Measurements from ENCODE around the gene SH3D19.
"Not testable (repeated sequence)": the region's sequence is repeated elsewhere in the genome, so short reads cannot be mapped to it uniquely, and the experiment has no call there.

The SH3D19 gene

DNA sequence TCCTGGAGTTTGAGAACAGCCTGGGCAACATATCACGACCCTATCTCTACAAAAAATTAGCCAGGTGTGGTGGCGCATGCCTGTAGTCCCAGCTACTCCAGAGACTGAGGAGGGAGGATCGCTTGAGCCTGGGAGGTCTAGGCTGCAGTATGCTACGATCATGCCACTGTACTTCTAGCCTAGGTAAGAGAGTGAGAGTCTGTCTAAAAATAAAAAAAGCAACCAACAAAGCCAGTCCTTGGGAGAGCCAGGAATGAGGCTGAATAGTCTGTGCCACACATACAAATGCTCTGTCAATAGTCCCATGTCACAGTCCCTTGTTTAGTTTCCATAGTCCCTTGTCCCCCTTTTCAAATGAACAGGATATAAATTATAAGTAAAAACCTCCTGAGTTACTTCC lies 67.7 kb downstream of the SH3D19 start:
- Histone ChIP-seq H3K36me3 (ENCODE audit: control insufficient read depth in 1 of 2, insufficient read depth in 2 of 2, low read length in 2 of 2) (peaks cover 0 to 4% of the 10 kb centered on the region in 2 donors), H3K9me3 (ENCODE audit: control insufficient read depth in 1 of 2, low read length in 2 of 2) (no peaks in the 10 kb centered on the region), H3K27ac (ENCODE audit: low read depth, low read length) (no peak overlapping the region), H3K4me3 (ENCODE audit: low read depth in 1 of 2, low read length in 2 of 2) (no peak overlapping the region), H3K27me3 (ENCODE audit: control insufficient read depth in 1 of 2, insufficient read depth in 2 of 2, low read length in 2 of 2) (no peaks in the 10 kb centered on the region), H3K4me1 (ENCODE audit: control insufficient read depth in 1 of 2, insufficient read depth in 2 of 2, low read length in 2 of 2) (no peaks in the 10 kb centered on the region), H3K9ac (ENCODE audit: low read depth in 1 of 2, low read length in 2 of 2) (no peak overlapping the region)

GRCh38 chr4:151256134-151256533 lies 69.3 kb downstream of the SH3D19 start:
- Histone ChIP-seq H3K4me3 (ENCODE audit: low read depth in 1 of 2, low read length in 2 of 2) (no peak overlapping the region), H3K36me3 (ENCODE audit: control insufficient read depth in 1 of 2, insufficient read depth in 2 of 2, low read length in 2 of 2) (peaks cover 0 to 4% of the 10 kb centered on the region in 2 donors), H3K27me3 (ENCODE audit: control insufficient read depth in 1 of 2, insufficient read depth in 2 of 2, low read length in 2 of 2) (no peaks in the 10 kb centered on the region), H3K27ac (ENCODE audit: low read depth, low read length) (no peak overlapping the region), H3K9ac (ENCODE audit: low read depth in 1 of 2, low read length in 2 of 2) (no peak overlapping the region), H3K4me1 (ENCODE audit: control insufficient read depth in 1 of 2, insufficient read depth in 2 of 2, low read length in 2 of 2) (no peaks in the 10 kb centered on the region), H3K9me3 (ENCODE audit: control insufficient read depth in 1 of 2, low read length in 2 of 2) (no peaks in the 10 kb centered on the region)

DNA sequence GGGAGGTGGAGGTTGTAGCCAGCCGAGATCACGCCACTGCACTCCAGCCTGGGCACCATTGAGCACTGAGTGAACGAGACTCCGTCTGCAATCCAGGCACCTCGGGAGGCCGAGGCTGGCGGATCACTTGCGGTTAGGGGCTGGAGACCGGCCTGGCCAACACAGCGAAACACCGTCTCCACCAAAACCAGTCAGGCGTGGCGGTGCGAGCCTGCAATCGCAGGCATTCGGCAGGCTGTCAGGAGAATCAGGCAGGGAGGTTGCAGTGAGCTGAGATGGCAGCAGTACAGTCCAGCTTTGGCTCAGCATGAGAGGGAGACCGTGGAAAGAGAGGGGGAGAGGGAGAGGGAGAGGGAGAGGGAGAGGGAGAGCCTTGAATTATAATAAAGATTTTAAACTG lies 69.7 kb downstream of the SH3D19 start:
- not testable (repeated sequence) for H3K27me3 ChIP-seq (ENCODE audit: control insufficient read depth in 1 of 2, insufficient read depth in 2 of 2, low read length in 2 of 2); H3K27ac ChIP-seq (ENCODE audit: low read depth, low read length); H3K36me3 ChIP-seq (ENCODE audit: control insufficient read depth in 1 of 2, insufficient read depth in 2 of 2, low read length in 2 of 2); H3K9ac ChIP-seq (ENCODE audit: low read depth in 1 of 2, low read length in 2 of 2); H3K4me1 ChIP-seq (ENCODE audit: control insufficient read depth in 1 of 2, insufficient read depth in 2 of 2, low read length in 2 of 2); H3K4me3 ChIP-seq (ENCODE audit: low read depth in 1 of 2, low read length in 2 of 2); H3K9me3 ChIP-seq (ENCODE audit: control insufficient read depth in 1 of 2, low read length in 2 of 2)

DNA sequence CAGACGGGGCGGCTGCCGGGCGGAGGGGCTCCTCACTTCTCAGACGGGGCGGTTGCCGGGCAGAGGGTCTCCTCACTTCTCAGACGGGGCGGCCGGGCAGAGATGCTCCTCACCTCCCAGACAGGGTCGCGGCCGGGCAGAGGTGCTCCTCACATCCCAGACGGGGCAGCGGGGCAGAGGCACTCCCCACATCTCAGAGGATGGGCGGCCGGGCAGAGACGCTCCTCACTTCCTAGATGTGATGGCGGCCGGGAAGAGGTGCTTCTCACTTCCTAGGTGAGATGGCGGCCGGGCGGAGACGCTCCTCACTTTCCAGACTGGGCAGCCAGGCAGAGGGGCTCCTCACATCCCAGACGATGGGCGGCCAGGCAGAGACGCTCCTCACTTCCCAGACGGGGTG lies 70.2 kb downstream of the SH3D19 start:
- H3K27ac ChIP-seq (ENCODE audit: low read depth, low read length); H3K9ac ChIP-seq (ENCODE audit: low read depth in 1 of 2, low read length in 2 of 2); H3K36me3 ChIP-seq (ENCODE audit: control insufficient read depth in 1 of 2, insufficient read depth in 2 of 2, low read length in 2 of 2): not testable (repeated sequence)

GRCh38 chr4:151251603-151252304 lies 73.7 kb downstream of the SH3D19 start:
- no peaks in the 10 kb centered on the region for H3K36me3 ChIP-seq (ENCODE audit: control insufficient read depth in 1 of 2, insufficient read depth in 2 of 2, low read length in 2 of 2)
- no peaks in the 10 kb centered on the region for H3K27me3 ChIP-seq (ENCODE audit: control insufficient read depth in 1 of 2, insufficient read depth in 2 of 2, low read length in 2 of 2)
- H3K4me1 ChIP-seq (ENCODE audit: control insufficient read depth in 1 of 2, insufficient read depth in 2 of 2, low read length in 2 of 2): peaks cover 0 to 1% of the 10 kb centered on the region in 2 donors
- H3K9ac ChIP-seq (ENCODE audit: low read depth in 1 of 2, low read length in 2 of 2): no peak overlapping the region
- no peak overlapping the region for H3K27ac ChIP-seq (ENCODE audit: low read depth, low read length)
- H3K9me3 ChIP-seq (ENCODE audit: control insufficient read depth in 1 of 2, low read length in 2 of 2): no peaks in the 10 kb centered on the region
- no peak overlapping the region for H3K4me3 ChIP-seq (ENCODE audit: low read depth in 1 of 2, low read length in 2 of 2)

More for the DNA sequence above, 70.2 kb downstream of the SH3D19 start:
- not testable (repeated sequence) for H3K4me3 ChIP-seq (ENCODE audit: low read depth in 1 of 2, low read length in 2 of 2); H3K4me1 ChIP-seq (ENCODE audit: control insufficient read depth in 1 of 2, insufficient read depth in 2 of 2, low read length in 2 of 2); H3K9me3 ChIP-seq (ENCODE audit: control insufficient read depth in 1 of 2, low read length in 2 of 2); H3K27me3 ChIP-seq (ENCODE audit: control insufficient read depth in 1 of 2, insufficient read depth in 2 of 2, low read length in 2 of 2)

DNA sequence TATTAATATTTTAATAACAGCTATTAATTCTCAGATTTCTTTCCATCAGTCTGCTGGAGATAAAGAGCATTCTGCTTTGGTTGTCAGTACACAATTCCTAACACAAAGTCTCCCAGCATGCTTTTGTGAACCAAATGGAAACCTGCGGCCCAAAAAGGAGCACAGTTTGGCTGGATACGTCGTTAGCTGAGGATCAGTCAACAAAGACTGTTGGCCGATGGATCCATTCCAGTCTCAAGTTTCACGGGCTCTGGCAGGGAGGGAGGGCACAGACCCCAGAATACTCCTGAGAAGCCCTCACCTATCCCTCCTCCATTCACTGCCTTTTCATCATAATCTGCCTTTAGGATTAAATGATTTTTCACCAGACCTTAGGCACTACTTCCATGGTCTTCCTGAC lies 74.7 kb downstream of the SH3D19 start:
- Histone ChIP-seq H3K4me1 (ENCODE audit: control insufficient read depth in 1 of 2, insufficient read depth in 2 of 2, low read length in 2 of 2) (peaks cover 0 to 4% of the 10 kb centered on the region in 2 donors), H3K27ac (ENCODE audit: low read depth, low read length) (no peak overlapping the region), H3K36me3 (ENCODE audit: control insufficient read depth in 1 of 2, insufficient read depth in 2 of 2, low read length in 2 of 2) (no peaks in the 10 kb centered on the region), H3K4me3 (ENCODE audit: low read depth in 1 of 2, low read length in 2 of 2) (no peak overlapping the region), H3K9ac (ENCODE audit: low read depth in 1 of 2, low read length in 2 of 2) (no peak overlapping the region), H3K27me3 (ENCODE audit: control insufficient read depth in 1 of 2, insufficient read depth in 2 of 2, low read length in 2 of 2) (no peaks in the 10 kb centered on the region), H3K9me3 (ENCODE audit: control insufficient read depth in 1 of 2, low read length in 2 of 2) (no peaks in the 10 kb centered on the region)

DNA sequence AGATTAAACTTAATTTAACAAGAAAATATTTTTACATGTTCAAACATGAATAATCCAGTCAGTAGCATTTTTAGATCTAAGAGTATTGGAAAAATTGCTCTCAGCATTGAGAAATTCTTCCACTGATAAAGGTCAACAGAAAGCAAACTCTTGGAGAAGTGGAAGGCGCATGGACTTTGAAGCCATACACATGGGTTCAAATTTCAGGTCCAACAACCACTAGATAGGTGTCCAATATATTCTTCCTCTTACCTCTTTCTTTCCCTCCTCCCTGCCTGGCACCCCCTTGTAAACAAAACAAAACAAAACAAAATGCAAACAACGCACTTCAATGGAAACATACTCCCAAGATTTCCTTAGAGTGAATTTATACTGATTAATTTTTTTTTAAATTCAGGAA lies 76.9 kb downstream of the SH3D19 start:
- Histone ChIP-seq H3K4me1 (ENCODE audit: control insufficient read depth in 1 of 2, insufficient read depth in 2 of 2, low read length in 2 of 2) (peaks cover 0 to 4% of the 10 kb centered on the region in 2 donors), H3K9me3 (ENCODE audit: control insufficient read depth in 1 of 2, low read length in 2 of 2) (no peaks in the 10 kb centered on the region), H3K4me3 (ENCODE audit: low read depth in 1 of 2, low read length in 2 of 2) (no peak overlapping the region)

GRCh38 chr4:151247395-151247794 lies 78.0 kb downstream of the SH3D19 start:
- no peak overlapping the region for H3K27ac ChIP-seq (ENCODE audit: low read depth, low read length)
- no peaks in the 10 kb centered on the region for H3K9me3 ChIP-seq (ENCODE audit: control insufficient read depth in 1 of 2, low read length in 2 of 2)
- H3K36me3 ChIP-seq (ENCODE audit: control insufficient read depth in 1 of 2, insufficient read depth in 2 of 2, low read length in 2 of 2): no peaks in the 10 kb centered on the region
- H3K27me3 ChIP-seq (ENCODE audit: control insufficient read depth in 1 of 2, insufficient read depth in 2 of 2, low read length in 2 of 2): no peaks in the 10 kb centered on the region
- peaks cover 0 to 4% of the 10 kb centered on the region in 2 donors for H3K4me1 ChIP-seq (ENCODE audit: control insufficient read depth in 1 of 2, insufficient read depth in 2 of 2, low read length in 2 of 2)
- no peak overlapping the region for H3K4me3 ChIP-seq (ENCODE audit: low read depth in 1 of 2, low read length in 2 of 2)
- H3K9ac ChIP-seq (ENCODE audit: low read depth in 1 of 2, low read length in 2 of 2): no peak overlapping the region

More for the DNA sequence above, 76.9 kb downstream of the SH3D19 start:
- H3K27ac ChIP-seq (ENCODE audit: low read depth, low read length): no peak overlapping the region
- no peaks in the 10 kb centered on the region for H3K36me3 ChIP-seq (ENCODE audit: control insufficient read depth in 1 of 2, insufficient read depth in 2 of 2, low read length in 2 of 2)
- no peak overlapping the region for H3K9ac ChIP-seq (ENCODE audit: low read depth in 1 of 2, low read length in 2 of 2)
- H3K27me3 ChIP-seq (ENCODE audit: control insufficient read depth in 1 of 2, insufficient read depth in 2 of 2, low read length in 2 of 2): no peaks in the 10 kb centered on the region

GRCh38 chr4:151246742-151247141 lies 78.7 kb downstream of the SH3D19 start:
- Histone ChIP-seq H3K9me3 (ENCODE audit: control insufficient read depth in 1 of 2, low read length in 2 of 2) (no peaks in the 10 kb centered on the region), H3K36me3 (ENCODE audit: control insufficient read depth in 1 of 2, insufficient read depth in 2 of 2, low read length in 2 of 2) (no peaks in the 10 kb centered on the region), H3K4me3 (ENCODE audit: low read depth in 1 of 2, low read length in 2 of 2) (no peak overlapping the region), H3K4me1 (ENCODE audit: control insufficient read depth in 1 of 2, insufficient read depth in 2 of 2, low read length in 2 of 2) (peaks cover 0 to 4% of the 10 kb centered on the region in 2 donors), H3K27me3 (ENCODE audit: control insufficient read depth in 1 of 2, insufficient read depth in 2 of 2, low read length in 2 of 2) (no peaks in the 10 kb centered on the region), H3K27ac (ENCODE audit: low read depth, low read length) (no peak overlapping the region), H3K9ac (ENCODE audit: low read depth in 1 of 2, low read length in 2 of 2) (no peak overlapping the region)

GRCh38 chr4:151242305-151242704 lies 83.1 kb downstream of the SH3D19 start:
- Histone ChIP-seq H3K27ac (ENCODE audit: low read depth, low read length) (no peak overlapping the region), H3K4me1 (ENCODE audit: control insufficient read depth in 1 of 2, insufficient read depth in 2 of 2, low read length in 2 of 2) (peaks cover 0 to 4% of the 10 kb centered on the region in 2 donors), H3K9ac (ENCODE audit: low read depth in 1 of 2, low read length in 2 of 2) (no peak overlapping the region), H3K36me3 (ENCODE audit: control insufficient read depth in 1 of 2, insufficient read depth in 2 of 2, low read length in 2 of 2) (no peaks in the 10 kb centered on the region), H3K27me3 (ENCODE audit: control insufficient read depth in 1 of 2, insufficient read depth in 2 of 2, low read length in 2 of 2) (no peaks in the 10 kb centered on the region), H3K9me3 (ENCODE audit: control insufficient read depth in 1 of 2, low read length in 2 of 2) (no peaks in the 10 kb centered on the region), H3K4me3 (ENCODE audit: low read depth in 1 of 2, low read length in 2 of 2) (no peak overlapping the region)
